Loucy (cell line): Measurements from ENCODE around the gene ITGA11.

Experiments used
- H2AFZ ChIP-seq: fragments of 200-600 bp; sonication (generic); 2 replicates; pipeline ENCODE4 v1.6.0; 2016; ENCODE audit warnings: antibody characterized with exemption, mild to moderate bottlenecking, low read length, moderate library complexity
- H3F3A ChIP-seq: fragments of 200-600 bp; 2 replicates; pipeline ENCODE4 v1.6.0; 2016; ENCODE audit warnings: antibody characterized with exemption, low read depth, mild to moderate bottlenecking
- H3K27me3 ChIP-seq: fragments of 200-600 bp; sonication (generic); 2 replicates; pipeline ENCODE4 v1.6.1; 2014; ENCODE audit warnings: low read length, mild to moderate bottlenecking; ENCODE audit not compliant: insufficient read depth, poor library complexity, severe bottlenecking
- H3K36me3 ChIP-seq: fragments of 200-600 bp; sonication (generic); 2 replicates; pipeline ENCODE4 v1.6.1; 2016; ENCODE audit warnings: low read length; ENCODE audit not compliant: insufficient read depth
- H3K4me1 ChIP-seq: fragments of 200-600 bp; sonication (generic); 2 replicates; pipeline ENCODE4 v1.5.1; 2014; ENCODE audit warnings: low read length, mild to moderate bottlenecking; ENCODE audit not compliant: insufficient read depth, poor library complexity, severe bottlenecking
- H3K4me2 ChIP-seq: fragments of 200-600 bp; sonication (generic); 2 replicates; pipeline ENCODE4 v1.6.0; 2014; ENCODE audit warnings: antibody characterized with exemption, low read length, low read depth, mild to moderate bottlenecking; ENCODE audit not compliant: poor library complexity, severe bottlenecking
- H3K4me3 ChIP-seq: fragments of 200-600 bp; sonication (generic); 2 replicates; pipeline ENCODE4 v1.5.1; 2014; ENCODE audit warnings: low read length, mild to moderate bottlenecking, mixed read lengths; ENCODE audit not compliant: poor library complexity, severe bottlenecking
- H3K79me2 ChIP-seq: fragments of 200-600 bp; sonication (generic); 2 replicates; pipeline ENCODE4 v1.6.1; 2014; ENCODE audit warnings: low read length; ENCODE audit not compliant: insufficient read depth
- H3K9ac ChIP-seq: fragments of 200-600 bp; sonication (generic); 2 replicates; pipeline ENCODE4 v1.6.0; 2014; ENCODE audit warnings: mild to moderate bottlenecking, low read depth, low read length, moderate library complexity; ENCODE audit not compliant: poor library complexity, severe bottlenecking
- H3K9me2 ChIP-seq: fragments of 200-600 bp; sonication (generic); replicated peaks from 2 replicates; pipeline ENCODE4 v1.6.1; 2016; ENCODE audit warnings: low read depth, low read length, mixed read lengths
- H3K9me3 ChIP-seq: fragments of 200-600 bp; sonication (generic); 2 replicates; pipeline ENCODE4 v1.6.1; 2014; ENCODE audit warnings: mild to moderate bottlenecking, antibody characterized with exemption, low read length, low read depth; ENCODE audit not compliant: insufficient read depth
- H4K20me1 ChIP-seq: fragments of 200-600 bp; sonication (generic); 2 replicates; pipeline ENCODE4 v1.6.0; 2014; ENCODE audit warnings: antibody characterized with exemption, low read length, mild to moderate bottlenecking; ENCODE audit not compliant: insufficient read depth, poor library complexity, severe bottlenecking
- EZH2phosphoT487 ChIP-seq: fragments of 200-600 bp; IDR thresholded peaks from 2 replicates; pipeline ENCODE4 v1.6.1; 2018; ENCODE audit warnings: antibody characterized with exemption, mild to moderate bottlenecking, moderate library complexity, borderline replicate concordance
- TF ChIP-seq, protein P1 (sequence below): fragments of 200-600 bp; sonication (generic); conservative IDR thresholded peaks from 2 replicates; pipeline ENCODE4 v1.5.1; 2014; ENCODE audit warnings: mild to moderate bottlenecking, antibody characterized with exemption, low read length

Gene ITGA11

GRCh38 chr15:68330901-68331300 is 101.1 kb downstream of the ITGA11 start:
- Histone ChIP-seq H3K4me2 (no peak overlapping the region), H3K4me1 (peaks cover 23% of the 10 kb centered on the region), H3K79me2 (no peaks in the 10 kb centered on the region), H3K27me3 (no peaks in the 10 kb centered on the region), H3K9me2 (no peaks in the 10 kb centered on the region), H3K9ac (no peak overlapping the region), H3K4me3 (no peak overlapping the region), H3K36me3 (no peaks in the 10 kb centered on the region), H3F3A (no peaks in the 10 kb centered on the region), H3K9me3 (no peaks in the 10 kb centered on the region), H4K20me1 (no peaks in the 10 kb centered on the region), H2AFZ (no peak overlapping the region)
- no peak for TF ChIP-seq EZH2phosphoT487
- TF ChIP-seq, protein P1, sequence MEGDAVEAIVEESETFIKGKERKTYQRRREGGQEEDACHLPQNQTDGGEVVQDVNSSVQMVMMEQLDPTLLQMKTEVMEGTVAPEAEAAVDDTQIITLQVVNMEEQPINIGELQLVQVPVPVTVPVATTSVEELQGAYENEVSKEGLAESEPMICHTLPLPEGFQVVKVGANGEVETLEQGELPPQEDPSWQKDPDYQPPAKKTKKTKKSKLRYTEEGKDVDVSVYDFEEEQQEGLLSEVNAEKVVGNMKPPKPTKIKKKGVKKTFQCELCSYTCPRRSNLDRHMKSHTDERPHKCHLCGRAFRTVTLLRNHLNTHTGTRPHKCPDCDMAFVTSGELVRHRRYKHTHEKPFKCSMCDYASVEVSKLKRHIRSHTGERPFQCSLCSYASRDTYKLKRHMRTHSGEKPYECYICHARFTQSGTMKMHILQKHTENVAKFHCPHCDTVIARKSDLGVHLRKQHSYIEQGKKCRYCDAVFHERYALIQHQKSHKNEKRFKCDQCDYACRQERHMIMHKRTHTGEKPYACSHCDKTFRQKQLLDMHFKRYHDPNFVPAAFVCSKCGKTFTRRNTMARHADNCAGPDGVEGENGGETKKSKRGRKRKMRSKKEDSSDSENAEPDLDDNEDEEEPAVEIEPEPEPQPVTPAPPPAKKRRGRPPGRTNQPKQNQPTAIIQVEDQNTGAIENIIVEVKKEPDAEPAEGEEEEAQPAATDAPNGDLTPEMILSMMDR: no peak

DNA sequence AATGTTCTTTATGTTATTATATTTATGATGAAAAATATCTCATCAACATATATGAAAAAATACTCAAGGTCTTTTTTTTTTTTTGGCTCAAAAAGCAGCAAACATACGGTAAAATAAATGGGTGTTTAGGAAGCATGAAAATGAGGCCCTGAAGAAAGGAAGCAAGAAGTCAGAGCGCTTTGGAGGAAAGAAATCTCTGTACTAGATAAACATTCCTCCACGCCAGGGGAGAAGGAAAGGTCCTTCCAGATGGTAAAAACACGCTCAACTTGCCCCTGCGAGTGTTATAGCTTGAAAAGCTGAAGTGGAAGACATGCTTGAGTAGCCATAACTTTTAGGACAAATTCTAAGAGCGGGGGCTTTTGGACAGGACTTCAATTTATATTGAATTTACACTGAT is 101.5 kb downstream of the ITGA11 start:
- H3K9ac ChIP-seq: no peak overlapping the region
- no peaks in the 10 kb centered on the region for H4K20me1 ChIP-seq
- no peak overlapping the region for H3K4me3 ChIP-seq
- no peaks in the 10 kb centered on the region for H3K79me2 ChIP-seq
- no peaks in the 10 kb centered on the region for H3F3A ChIP-seq
- peaks cover 23% of the 10 kb centered on the region for H3K4me1 ChIP-seq
- no peak for TF ChIP-seq EZH2phosphoT487
- TF ChIP-seq, protein P1: no peak
- no peaks in the 10 kb centered on the region for H3K9me3 ChIP-seq
- H3K36me3 ChIP-seq: no peaks in the 10 kb centered on the region
- H3K27me3 ChIP-seq: no peaks in the 10 kb centered on the region
- H3K9me2 ChIP-seq: no peaks in the 10 kb centered on the region
- no peak overlapping the region for H3K4me2 ChIP-seq
- H2AFZ ChIP-seq: no peak overlapping the region

DNA sequence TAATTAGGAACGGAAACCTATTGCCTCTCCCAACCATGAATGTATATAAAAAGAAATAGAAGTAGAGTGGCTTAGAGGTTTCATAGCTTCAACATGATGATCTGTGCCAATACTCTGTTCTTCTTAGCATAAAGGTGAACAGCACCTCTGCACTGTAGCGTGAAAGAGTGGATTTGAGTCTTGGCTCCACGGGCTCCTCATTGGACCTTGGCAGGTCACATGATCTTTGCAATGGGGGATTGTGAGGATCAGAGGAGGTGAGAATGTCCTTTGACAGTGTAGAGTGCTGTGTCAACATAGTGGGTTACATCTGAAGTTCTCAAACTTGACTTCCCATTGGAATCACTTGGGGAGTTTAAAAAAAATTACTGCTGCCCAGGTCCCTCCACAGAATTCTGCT is 103.0 kb downstream of the ITGA11 start:
- H3K79me2 ChIP-seq: no peaks in the 10 kb centered on the region
- H3K27me3 ChIP-seq: no peaks in the 10 kb centered on the region
- H3K36me3 ChIP-seq: no peaks in the 10 kb centered on the region
- TF ChIP-seq, protein P1: no peak
- no peak for TF ChIP-seq EZH2phosphoT487
- H3F3A ChIP-seq: no peaks in the 10 kb centered on the region
- H3K9me2 ChIP-seq: no peaks in the 10 kb centered on the region
- H3K9ac ChIP-seq: no peak overlapping the region
- no peaks in the 10 kb centered on the region for H3K9me3 ChIP-seq
- no peak overlapping the region for H3K4me2 ChIP-seq
- H4K20me1 ChIP-seq: no peaks in the 10 kb centered on the region
- H3K4me1 ChIP-seq: peaks cover 23% of the 10 kb centered on the region
- H3K4me3 ChIP-seq: no peak overlapping the region
- no peak overlapping the region for H2AFZ ChIP-seq
